IMR-90 (cell line): ENCODE data around the gene CNNM1. TPM values are rescaled to one million over a fixed set of nuclear protein-coding genes. Genes with fewer than 3 reads are reported as not detected.

ENCODE experiments used
- ATAC-seq: fragments of 200-7000 bp; cut with Tn5 transposase; 2 replicates; pipeline ENCODE4 v1.9.1; 2020; ENCODE audit warnings: low read depth, mild to moderate bottlenecking, moderate library complexity
- BruUV-seq: library from RNA; stranded (reverse); fragments of 400-500 nt; replicated peaks from 2 replicates; lab custom pipeline; 2021; lab: Mats Ljungman, UMichigan
- CTCF ChIA-PET: fragments of 300-600 bp; formaldehyde crosslinking; extraction: SDS; loops from one replicate; lab custom pipeline; 2021; ENCODE audit warnings: antibody characterized with exemption; lab: Yijun Ruan, JAX
- POLR2A ChIA-PET: fragments of 300-600 bp; sonication (Branson Sonifier 250); formaldehyde crosslinking; loops from one replicate; lab custom pipeline; 2022; ENCODE audit warnings: antibody characterized with exemption; ENCODE audit not compliant: unreplicated experiment; lab: Charles Lee
- DNase-seq: peaks from one replicate; pipeline ENCODE4 v3.0.0; 2013
- H2AFZ ChIP-seq: replicated peaks from 2 replicates; pipeline ENCODE3; 2013; ENCODE audit warnings: low read length, mild to moderate bottlenecking; ENCODE audit not compliant: poor library complexity
- H2AK5ac ChIP-seq: 2 replicates; pipeline ENCODE4 v1.6.1; 2013; ENCODE audit warnings: low read depth, low read length, inconsistent platforms
- H2AK9ac ChIP-seq: replicated peaks from 2 replicates; pipeline ENCODE3; 2013; ENCODE audit warnings: mild to moderate bottlenecking, low read depth, low read length, moderate library complexity; ENCODE audit not compliant: poor library complexity
- H2BK120ac ChIP-seq: 2 replicates; pipeline ENCODE4 v1.6.1; 2013; ENCODE audit warnings: low read depth, low read length, inconsistent platforms
- H2BK15ac ChIP-seq: 3 replicates; pipeline ENCODE4 v1.6.1; 2013; ENCODE audit warnings: low read depth, low read length, inconsistent platforms
- H2BK20ac ChIP-seq: 2 replicates; pipeline ENCODE4 v1.6.1; 2013; ENCODE audit warnings: low read depth, mild to moderate bottlenecking, inconsistent platforms, low read length, moderate library complexity
- H2BK5ac ChIP-seq: 2 replicates; pipeline ENCODE4 v1.6.1; 2013; ENCODE audit warnings: mild to moderate bottlenecking, low read depth, low read length, inconsistent platforms; ENCODE audit not compliant: poor library complexity, severe bottlenecking
- H3K14ac ChIP-seq: replicated peaks from 2 replicates; pipeline ENCODE4 v1.6.1; 2013; ENCODE audit warnings: low read depth, low read length, inconsistent platforms
- H3K18ac ChIP-seq: 2 replicates; pipeline ENCODE4 v1.6.1; 2013; ENCODE audit warnings: low read depth, low read length, control low read depth
- H3K23ac ChIP-seq: 2 replicates; pipeline ENCODE4 v1.6.1; 2013; ENCODE audit warnings: low read depth, low read length, inconsistent platforms
- H3K27ac ChIP-seq: 2 replicates; pipeline ENCODE4 v1.5.1; 2013; ENCODE audit warnings: mild to moderate bottlenecking, control low read depth, low read length; ENCODE audit not compliant: insufficient read depth
- H3K27me3 ChIP-seq: 2 replicates; pipeline ENCODE4 v1.6.1; 2013; ENCODE audit warnings: low read length; ENCODE audit not compliant: control insufficient read depth, insufficient read depth
- H3K36me3 ChIP-seq: 2 replicates; pipeline ENCODE4 v1.6.1; 2013; ENCODE audit warnings: low read length, mixed read lengths; ENCODE audit not compliant: control insufficient read depth, insufficient read depth
- H3K4ac ChIP-seq: 2 replicates; pipeline ENCODE4 v1.6.1; 2013; ENCODE audit warnings: low read depth, low read length, inconsistent platforms
- H3K4me1 ChIP-seq: 2 replicates; pipeline ENCODE4 v1.6.1; 2013; ENCODE audit warnings: low read length, mixed read lengths; ENCODE audit not compliant: control insufficient read depth, insufficient read depth
- H3K4me2 ChIP-seq: 2 replicates; pipeline ENCODE4 v1.6.1; 2013; ENCODE audit warnings: low read depth, mild to moderate bottlenecking, control low read depth, low read length, moderate library complexity
- H3K4me3 ChIP-seq: 2 replicates; pipeline ENCODE4 v1.5.1; 2013; ENCODE audit warnings: low read depth, mild to moderate bottlenecking, control low read depth, low read length, moderate library complexity; ENCODE audit not compliant: insufficient read depth
- H3K56ac ChIP-seq: 2 replicates; pipeline ENCODE4 v1.6.1; 2013; ENCODE audit warnings: low read length, inconsistent platforms; ENCODE audit not compliant: insufficient read depth; ENCODE audit errors: extremely low read depth
- H3K79me1 ChIP-seq, 2 experiments: 2 replicates each; pipeline ENCODE4 v1.6.1; 2013; ENCODE audit warnings: low read length in 2 of 2, inconsistent platforms in 1 of 2, low read depth in 1 of 2
- H3K9ac ChIP-seq: 2 replicates; pipeline ENCODE4 v1.6.1; 2013; ENCODE audit warnings: low read depth, low read length, control low read depth
- H3K9me1 ChIP-seq: 2 replicates; pipeline ENCODE4 v1.6.1; 2013; ENCODE audit warnings: low read length, inconsistent platforms; ENCODE audit not compliant: insufficient read depth
- H3K9me3 ChIP-seq: 2 replicates; pipeline ENCODE4 v1.6.1; 2013; ENCODE audit warnings: low read length; ENCODE audit not compliant: control insufficient read depth, insufficient read depth
- H4K20me1 ChIP-seq: 2 replicates; pipeline ENCODE4 v1.6.1; 2013; ENCODE audit warnings: low read length, inconsistent platforms; ENCODE audit not compliant: insufficient read depth
- H4K5ac ChIP-seq: 2 replicates; pipeline ENCODE4 v1.6.1; 2013; ENCODE audit warnings: mild to moderate bottlenecking, low read depth, low read length, control low read depth
- H4K8ac ChIP-seq, 2 experiments: 2 replicates each; pipeline ENCODE4 v1.6.1; 2013; ENCODE audit warnings: low read depth in 2 of 2, low read length in 2 of 2, control low read depth in 1 of 2, inconsistent platforms in 1 of 2
- H4K91ac ChIP-seq: 2 replicates; pipeline ENCODE4 v1.6.1; 2013; ENCODE audit warnings: low read depth, low read length, inconsistent platforms; ENCODE audit not compliant: insufficient read depth
- BHLHE40 ChIP-seq: fragments of 150-350 bp; IDR thresholded peaks from 2 replicates; pipeline ENCODE4 v1.6.1; 2016; ENCODE audit warnings: mild to moderate bottlenecking, low read depth, low read length
- CEBPB ChIP-seq: IDR thresholded peaks from 2 replicates; pipeline ENCODE4 v1.6.1; 2012; ENCODE audit warnings: low read depth, low read length, improper control_type of control experiment
- CHD1 ChIP-seq: IDR thresholded peaks from 2 replicates; pipeline ENCODE4 v1.6.1; 2012; ENCODE audit warnings: low read depth, low read length, improper control_type of control experiment
- FOS ChIP-seq: fragments of 150-350 bp; IDR thresholded peaks from 2 replicates; pipeline ENCODE4 v1.6.1; 2016; ENCODE audit warnings: low read depth, low read length
- MAFK ChIP-seq: IDR thresholded peaks from 2 replicates; pipeline ENCODE4 v1.6.1; 2012; ENCODE audit warnings: low read depth, low read length, improper control_type of control experiment
- MAZ ChIP-seq: IDR thresholded peaks from 2 replicates; pipeline ENCODE4 v1.6.1; 2012; ENCODE audit warnings: low read depth, mild to moderate bottlenecking, low read length, improper control_type of control experiment, moderate library complexity, borderline replicate concordance
- MXI1 ChIP-seq: IDR thresholded peaks from 2 replicates; pipeline ENCODE4 v1.6.1; 2012; ENCODE audit warnings: low read depth, mild to moderate bottlenecking, low read length, moderate library complexity, borderline replicate concordance
- NFE2L2 ChIP-seq: fragments of 150-350 bp; IDR thresholded peaks from 2 replicates; pipeline ENCODE4 v1.6.1; 2016; ENCODE audit warnings: low read depth, mild to moderate bottlenecking, low read length
- POLR2A ChIP-seq: IDR thresholded peaks from 2 replicates; pipeline ENCODE4 v1.6.1; 2012; ENCODE audit warnings: mild to moderate bottlenecking, low read depth, low read length
- RAD21 ChIP-seq: IDR thresholded peaks from 2 replicates; pipeline ENCODE4 v1.6.1; 2012; ENCODE audit warnings: low read length, improper control_type of control experiment
- RCOR1 ChIP-seq: IDR thresholded peaks from 2 replicates; pipeline ENCODE4 v1.6.1; 2012; ENCODE audit warnings: mild to moderate bottlenecking, low read length, improper control_type of control experiment; ENCODE audit not compliant: insufficient replicate concordance
- RFX5 ChIP-seq: IDR thresholded peaks from 2 replicates; pipeline ENCODE4 v1.8.0; 2012; ENCODE audit warnings: low read depth, mild to moderate bottlenecking, low read length, moderate library complexity
- SMC3 ChIP-seq: fragments of 150-350 bp; IDR thresholded peaks from 2 replicates; pipeline ENCODE4 v1.6.1; 2016; ENCODE audit warnings: low read depth, mild to moderate bottlenecking, antibody characterized with exemption, low read length, moderate library complexity
- USF2 ChIP-seq: fragments of 150-350 bp; IDR thresholded peaks from 2 replicates; pipeline ENCODE4 v1.6.1; 2017; ENCODE audit warnings: mild to moderate bottlenecking, antibody characterized with exemption, low read length, low read depth
- WGBS, 2 experiments: methylation state at CpG; one replicate each; pipeline versions ENCODE4 v1.1.5 to v1.1.7; 2013; ENCODE audit warnings: missing lambda C conversion rate in 2 of 2; ENCODE audit not compliant: insufficient read length in 1 of 2; ENCODE audit errors: extremely low coverage in 2 of 2; 5-methylcytosine and 5-hydroxymethylcytosine counted together
- dilution Hi-C: fragments of 300-500 bp; cut with HindIII; formaldehyde crosslinking; loops from one replicate; pipeline ENCODE4 v1.14.3; 2018; ENCODE audit warnings: low sequenced_read_pairs; ENCODE audit not compliant: unreplicated experiment
- in situ Hi-C: fragments of 300-500 bp; cut with MboI; formaldehyde crosslinking; loops from 3 replicates; pipeline ENCODE4 v1.14.3; 2019; ENCODE audit warnings: low sequenced_read_pairs, inconsistent platforms, mixed read lengths
- intact Hi-C: fragments of 100-400 bp; cut with micrococcal nuclease; formaldehyde crosslinking; loops from 2 replicates; pipeline ENCODE4 v1.10.0; 2022
- polyA plus RNA-seq, 3 experiments: library from polyadenylated mRNA; depleted of rRNA; stranded (reverse); fragments of >200 nt; gene quantifications; 2 replicates each; pipeline ENCODE4 v1.2.3, GENCODE V29; 2012; ENCODE audit warnings: low replicate concordance in 1 of 3
- total RNA-seq: library from RNA; depleted of rRNA; stranded (reverse); fragments of >200 nt; gene quantifications from 2 replicates; pipeline ENCODE4 v1.2.3, GENCODE V29; 2012
- TF ChIP-seq, protein P1 (sequence below): fragments of 150-350 bp; IDR thresholded peaks from 2 replicates; pipeline ENCODE4 v1.6.1; 2016; ENCODE audit warnings: low read depth, mild to moderate bottlenecking, low read length, moderate library complexity, borderline replicate concordance
- TF ChIP-seq, protein P2 (sequence below): conservative IDR thresholded peaks from 2 replicates; pipeline ENCODE4 v1.5.1; 2012; ENCODE audit warnings: mild to moderate bottlenecking, low read depth, low read length, improper control_type of control experiment

CNNM1 gene
- total and polyA plus RNA-seq, 2 of the 4 experiments (the other 2 are of a cell fraction): 0.18 to 0.39 TPM

DNA sequence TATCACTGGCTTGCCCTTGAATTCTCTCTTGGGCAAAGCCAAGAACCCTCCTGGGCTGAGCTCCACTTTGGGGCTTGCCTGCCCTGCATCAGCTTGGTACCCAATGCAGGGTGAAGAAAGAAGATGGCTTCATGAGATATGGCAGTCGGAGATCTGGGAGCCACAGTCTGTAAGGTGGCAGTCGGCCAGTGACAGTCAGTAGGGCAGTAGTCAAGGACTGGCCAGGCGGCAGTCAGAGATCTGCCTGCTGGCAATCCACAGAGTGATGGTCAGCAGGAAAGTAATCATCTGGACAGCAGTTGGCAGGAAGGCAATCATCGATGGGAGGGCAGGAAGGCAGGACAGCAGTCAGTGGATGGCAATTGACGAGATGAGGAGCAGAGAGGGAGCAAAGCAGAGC is 32.6 kb upstream of the CNNM1 start:
- Histone ChIP-seq H3K56ac (no peak overlapping the region), H3K23ac (no peak overlapping the region), H3K18ac (no peak overlapping the region), H2BK5ac (no peak overlapping the region), H3K36me3 (no peaks in the 10 kb centered on the region), H3K4ac (no peak overlapping the region), H4K5ac (no peak overlapping the region), H2BK20ac (no peak overlapping the region), H3K4me3 (no peak overlapping the region), H2AFZ (no peak overlapping the region), H3K79me1 (no peaks in the 10 kb centered on the region), H3K4me2 (no peak overlapping the region), H2AK9ac (no peak overlapping the region), H3K4me1 (no peaks in the 10 kb centered on the region; the same call in 1 of the 2 replicates), H4K8ac (no peak overlapping the region), H3K9me1 (no peaks in the 10 kb centered on the region), H3K27ac (no peak overlapping the region), H2BK120ac (no peak overlapping the region), H3K27me3 (no peaks in the 10 kb centered on the region), H3K9me3 (no peaks in the 10 kb centered on the region), H2BK15ac (no peak overlapping the region), H4K91ac (no peak overlapping the region), H3K9ac (no peak overlapping the region), H3K14ac (no peak overlapping the region), H2AK5ac (no peak overlapping the region), H4K20me1 (no peaks in the 10 kb centered on the region)
- ATAC-seq (no peak), DNase-seq (no peak)
- WGBS, 2 experiments: 50% methylated on average over 3 of the region's 5 CpGs; no CpG with 5 or more reads in 1 of the 2 experiments
- BruUV-seq: no TSS peak
- ChIA-PET CTCF (no interaction called here), POLR2A (no interaction called here)
- dilution Hi-C loops: no loop called here
- in situ Hi-C loops: no loop called here
- TF ChIP-seq NFE2L2: no peak
- TF ChIP-seq MAZ: no peak
- TF ChIP-seq, protein P1, sequence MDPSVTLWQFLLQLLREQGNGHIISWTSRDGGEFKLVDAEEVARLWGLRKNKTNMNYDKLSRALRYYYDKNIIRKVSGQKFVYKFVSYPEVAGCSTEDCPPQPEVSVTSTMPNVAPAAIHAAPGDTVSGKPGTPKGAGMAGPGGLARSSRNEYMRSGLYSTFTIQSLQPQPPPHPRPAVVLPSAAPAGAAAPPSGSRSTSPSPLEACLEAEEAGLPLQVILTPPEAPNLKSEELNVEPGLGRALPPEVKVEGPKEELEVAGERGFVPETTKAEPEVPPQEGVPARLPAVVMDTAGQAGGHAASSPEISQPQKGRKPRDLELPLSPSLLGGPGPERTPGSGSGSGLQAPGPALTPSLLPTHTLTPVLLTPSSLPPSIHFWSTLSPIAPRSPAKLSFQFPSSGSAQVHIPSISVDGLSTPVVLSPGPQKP: no peak
- no peak for TF ChIP-seq CEBPB
- no peak for TF ChIP-seq RCOR1
- TF ChIP-seq RAD21: no peak
- TF ChIP-seq FOS: no peak
- TF ChIP-seq BHLHE40: no peak
- no peak for TF ChIP-seq MXI1
- TF ChIP-seq POLR2A: no peak
- TF ChIP-seq, protein P2, sequence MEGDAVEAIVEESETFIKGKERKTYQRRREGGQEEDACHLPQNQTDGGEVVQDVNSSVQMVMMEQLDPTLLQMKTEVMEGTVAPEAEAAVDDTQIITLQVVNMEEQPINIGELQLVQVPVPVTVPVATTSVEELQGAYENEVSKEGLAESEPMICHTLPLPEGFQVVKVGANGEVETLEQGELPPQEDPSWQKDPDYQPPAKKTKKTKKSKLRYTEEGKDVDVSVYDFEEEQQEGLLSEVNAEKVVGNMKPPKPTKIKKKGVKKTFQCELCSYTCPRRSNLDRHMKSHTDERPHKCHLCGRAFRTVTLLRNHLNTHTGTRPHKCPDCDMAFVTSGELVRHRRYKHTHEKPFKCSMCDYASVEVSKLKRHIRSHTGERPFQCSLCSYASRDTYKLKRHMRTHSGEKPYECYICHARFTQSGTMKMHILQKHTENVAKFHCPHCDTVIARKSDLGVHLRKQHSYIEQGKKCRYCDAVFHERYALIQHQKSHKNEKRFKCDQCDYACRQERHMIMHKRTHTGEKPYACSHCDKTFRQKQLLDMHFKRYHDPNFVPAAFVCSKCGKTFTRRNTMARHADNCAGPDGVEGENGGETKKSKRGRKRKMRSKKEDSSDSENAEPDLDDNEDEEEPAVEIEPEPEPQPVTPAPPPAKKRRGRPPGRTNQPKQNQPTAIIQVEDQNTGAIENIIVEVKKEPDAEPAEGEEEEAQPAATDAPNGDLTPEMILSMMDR: no peak
- TF ChIP-seq RFX5: no peak
- no peak for TF ChIP-seq CHD1
- TF ChIP-seq SMC3: no peak
- no peak for TF ChIP-seq USF2
- no peak for TF ChIP-seq MAFK
- intact Hi-C loops: no loop called here
